Right atrium auricular region (tissue), 2 donors: ENCODE measurements around the gene ADGRG6. TPM values are rescaled to one million over a fixed set of nuclear protein-coding genes. Genes with fewer than 3 reads are reported as not detected.

ENCODE experiments used
- DNase-seq: peaks from one replicate; pipeline ENCODE4 v3.0.0-alpha.2; 2019; ENCODE audit warnings: low spot score
- H3K27ac ChIP-seq, 2 donors: fragments of 200-600 bp; sonication (generic); 1 replicate in 1 of 2; 2 replicates in 1 of 2; pipeline ENCODE4 v1.5.1; 2016 to 2019
- H3K27me3 ChIP-seq, 2 donors: fragments of 200-600 bp; sonication (generic); one replicate each; pipeline versions ENCODE4 v1.5.1 to v1.6.0; 2017 to 2019
- H3K36me3 ChIP-seq: fragments of 200-600 bp; sonication (generic); one replicate; pipeline ENCODE4 v1.5.1; 2016
- H3K4me1 ChIP-seq, 2 donors: fragments of 200-600 bp; sonication (generic); one replicate each; pipeline versions ENCODE4 v1.5.1 to v1.6.0; 2017 to 2019
- H3K4me3 ChIP-seq, 2 donors: fragments of 200-600 bp; sonication (generic); 1 replicate in 1 of 2; 2 replicates in 1 of 2; pipeline ENCODE4 v1.5.1; 2017 to 2019; ENCODE audit warnings: mild to moderate bottlenecking in 1 of 2, moderate library complexity in 1 of 2
- H3K9me3 ChIP-seq, 2 donors: fragments of 200-600 bp; sonication (generic); one replicate each; pipeline ENCODE4 v1.5.1; 2019
- total RNA-seq, 2 donors: library from RNA; depleted of rRNA; stranded (reverse); fragments of >200 nt; gene quantifications; one replicate each; pipeline ENCODE4 v1.1.0, GENCODE V29; 2016
- TF ChIP-seq, protein P1 (sequence below), 2 donors: fragments of 200-600 bp; sonication (generic); IDR thresholded peaks; one replicate each; pipeline ENCODE4 v1.5.1; 2019; ENCODE audit warnings: antibody characterized with exemption in 2 of 2

The ADGRG6 gene
- total RNA-seq, 2 donors from 2014 or later: 9.2 to 20.6 TPM

DNA sequence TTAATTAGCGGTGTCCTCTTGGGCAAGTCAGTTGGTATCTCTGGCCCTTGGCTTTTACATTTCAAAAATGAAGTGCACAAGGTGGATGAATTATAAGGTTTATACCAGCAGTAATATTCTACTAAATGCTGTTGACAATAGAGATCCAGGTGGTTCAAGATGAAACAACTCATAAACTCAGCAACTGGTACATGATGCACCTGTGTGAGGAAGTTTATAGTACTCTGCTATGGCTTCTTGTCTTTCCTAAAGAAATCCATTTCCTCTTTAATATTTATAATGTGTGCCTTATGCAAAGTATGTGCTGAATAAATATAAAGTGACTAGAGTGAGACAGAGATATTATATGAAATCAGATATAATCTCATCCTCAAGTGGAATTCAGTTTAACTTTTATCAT, 48.5 kb downstream of the ADGRG6 start:
- Histone ChIP-seq H3K9me3 (peaks cover 0 to 5% of the 10 kb centered on the region in 2 donors), H3K4me1 (no peaks in the 10 kb centered on the region), H3K36me3 (no peaks in the 10 kb centered on the region), H3K4me3 (no peak overlapping the region), H3K27ac (no peak overlapping the region), H3K27me3 (no peaks in the 10 kb centered on the region)
- DNase-seq: no peak
- TF ChIP-seq, protein P1, sequence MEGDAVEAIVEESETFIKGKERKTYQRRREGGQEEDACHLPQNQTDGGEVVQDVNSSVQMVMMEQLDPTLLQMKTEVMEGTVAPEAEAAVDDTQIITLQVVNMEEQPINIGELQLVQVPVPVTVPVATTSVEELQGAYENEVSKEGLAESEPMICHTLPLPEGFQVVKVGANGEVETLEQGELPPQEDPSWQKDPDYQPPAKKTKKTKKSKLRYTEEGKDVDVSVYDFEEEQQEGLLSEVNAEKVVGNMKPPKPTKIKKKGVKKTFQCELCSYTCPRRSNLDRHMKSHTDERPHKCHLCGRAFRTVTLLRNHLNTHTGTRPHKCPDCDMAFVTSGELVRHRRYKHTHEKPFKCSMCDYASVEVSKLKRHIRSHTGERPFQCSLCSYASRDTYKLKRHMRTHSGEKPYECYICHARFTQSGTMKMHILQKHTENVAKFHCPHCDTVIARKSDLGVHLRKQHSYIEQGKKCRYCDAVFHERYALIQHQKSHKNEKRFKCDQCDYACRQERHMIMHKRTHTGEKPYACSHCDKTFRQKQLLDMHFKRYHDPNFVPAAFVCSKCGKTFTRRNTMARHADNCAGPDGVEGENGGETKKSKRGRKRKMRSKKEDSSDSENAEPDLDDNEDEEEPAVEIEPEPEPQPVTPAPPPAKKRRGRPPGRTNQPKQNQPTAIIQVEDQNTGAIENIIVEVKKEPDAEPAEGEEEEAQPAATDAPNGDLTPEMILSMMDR (IDR thresholded peaks at IDR 0.05): no peak

DNA sequence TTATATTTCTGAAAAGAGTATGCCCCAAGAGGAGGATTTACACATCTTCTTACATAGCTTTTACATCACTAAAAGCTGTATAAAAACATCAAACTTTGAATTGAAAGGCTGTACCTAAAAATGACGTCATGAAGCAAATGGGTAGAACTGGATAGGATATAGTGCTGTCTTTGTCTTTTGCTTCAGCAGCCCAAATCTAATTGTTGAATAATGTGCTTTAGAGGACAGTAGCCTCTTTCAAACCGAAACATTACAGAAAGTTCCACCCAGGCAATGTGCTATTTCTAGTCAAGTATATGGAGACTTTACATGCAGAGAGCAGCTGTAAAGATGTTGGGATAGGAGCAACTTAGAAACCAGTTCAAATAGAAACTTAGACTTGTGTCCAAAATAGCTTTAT, 51.9 kb downstream of the ADGRG6 start:
- no peaks in the 10 kb centered on the region for H3K36me3 ChIP-seq
- H3K9me3 ChIP-seq: peaks cover 0 to 5% of the 10 kb centered on the region in 2 donors
- DNase-seq: no peak
- H3K27me3 ChIP-seq: no peaks in the 10 kb centered on the region
- no peaks in the 10 kb centered on the region for H3K4me1 ChIP-seq
- no peak overlapping the region for H3K4me3 ChIP-seq
- H3K27ac ChIP-seq: no peak overlapping the region
- TF ChIP-seq, protein P1 (IDR thresholded peaks at IDR 0.05): no peak

DNA sequence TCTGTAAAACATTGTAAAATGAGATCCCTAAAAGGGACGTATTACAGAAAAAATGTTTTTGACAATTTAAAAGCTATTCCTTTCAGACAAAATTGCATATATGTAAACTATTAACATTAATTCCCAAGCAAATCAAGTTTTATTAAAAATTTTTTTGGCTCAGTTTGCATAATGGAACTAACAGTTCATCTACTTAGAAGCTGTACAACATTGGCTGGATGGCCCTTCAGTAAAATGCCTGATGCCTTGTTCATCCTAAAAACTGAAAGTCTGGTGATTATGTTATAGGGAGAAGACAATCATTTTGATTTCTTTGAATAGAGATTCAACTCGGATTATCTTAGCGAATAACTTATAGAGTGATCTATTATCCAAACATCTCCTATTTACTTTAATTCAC, 52.8 kb downstream of the ADGRG6 start:
- Histone ChIP-seq H3K9me3 (peaks cover 0 to 5% of the 10 kb centered on the region in 2 donors), H3K4me1 (no peaks in the 10 kb centered on the region), H3K27ac (no peak overlapping the region), H3K4me3 (no peak overlapping the region), H3K36me3 (no peaks in the 10 kb centered on the region), H3K27me3 (no peaks in the 10 kb centered on the region)
- TF ChIP-seq, protein P1 (IDR thresholded peaks at IDR 0.05): no peak
- no peak for DNase-seq

DNA sequence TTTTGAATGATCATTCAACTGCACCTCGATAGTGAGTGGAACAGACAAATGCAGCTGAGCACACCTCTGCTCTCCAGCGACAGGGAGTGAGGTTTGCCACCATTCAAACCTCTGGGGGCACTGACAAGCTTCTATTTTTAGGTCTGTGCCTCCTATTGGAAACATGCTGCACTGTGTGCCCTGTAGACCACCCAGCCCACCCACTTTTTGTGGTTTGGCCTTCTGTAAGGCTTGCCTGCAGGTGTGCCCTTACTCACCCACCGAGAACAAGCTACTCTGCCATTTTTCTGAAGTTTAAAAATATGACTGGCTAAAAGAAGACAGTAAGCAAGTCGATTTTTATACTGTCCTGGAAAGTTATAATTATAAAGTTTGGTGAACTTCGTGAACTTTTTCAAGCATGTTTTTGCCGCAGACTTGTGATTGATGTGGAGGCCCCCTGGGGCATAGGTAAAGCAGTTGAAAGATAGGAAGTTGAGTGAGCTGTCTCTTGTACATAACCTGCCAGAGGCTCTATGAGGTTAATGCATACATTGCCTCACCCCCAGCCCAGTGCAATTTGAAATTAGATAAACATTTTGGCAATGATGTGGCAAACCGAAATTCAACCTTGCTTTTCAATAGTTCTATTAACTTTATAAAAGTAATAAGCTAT, 53.8 kb downstream of the ADGRG6 start:
- Histone ChIP-seq H3K27me3 (no peaks in the 10 kb centered on the region), H3K4me3 (no peak overlapping the region), H3K9me3 (peaks cover 0 to 5% of the 10 kb centered on the region in 2 donors), H3K36me3 (no peaks in the 10 kb centered on the region), H3K27ac (no peak overlapping the region), H3K4me1 (no peaks in the 10 kb centered on the region)
- TF ChIP-seq, protein P1 (IDR thresholded peaks at IDR 0.05): no peak
- DNase-seq: no peak

DNA sequence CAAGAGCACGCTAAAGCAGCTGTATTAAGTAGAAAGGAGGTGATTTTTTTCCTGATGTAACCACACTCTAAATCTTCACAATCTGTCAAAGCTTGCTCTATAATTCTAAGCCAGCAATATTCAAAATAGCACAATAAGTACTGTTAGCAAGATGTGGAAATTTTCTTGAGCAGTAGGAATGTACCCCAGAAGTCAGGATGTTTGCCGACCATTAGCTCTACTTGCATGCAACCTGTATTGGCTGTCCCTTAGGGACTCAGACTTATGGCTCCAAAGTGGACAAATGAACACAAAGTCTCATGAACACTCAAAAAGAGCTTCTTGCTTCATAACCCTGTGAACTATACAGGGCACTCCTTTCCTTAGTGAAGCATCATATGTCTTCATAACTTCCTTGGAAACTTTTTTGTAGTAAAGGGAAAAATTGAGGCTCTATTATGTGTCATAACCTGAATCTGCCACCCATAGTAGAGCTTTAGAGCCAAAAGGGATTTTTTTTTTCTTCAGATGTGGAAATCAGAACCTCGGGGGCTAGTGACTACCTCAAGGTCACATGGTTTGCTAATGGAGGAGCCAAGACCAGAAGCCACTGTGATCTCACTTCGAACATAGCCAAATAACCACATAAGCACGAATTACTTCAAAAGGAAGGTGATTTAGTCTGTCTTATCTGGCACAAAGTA, 54.5 kb downstream of the ADGRG6 start:
- DNase-seq: no peak
- no peaks in the 10 kb centered on the region for H3K27me3 ChIP-seq
- H3K4me3 ChIP-seq: no peak overlapping the region
- no peaks in the 10 kb centered on the region for H3K9me3 ChIP-seq
- H3K27ac ChIP-seq: no peak overlapping the region
- no peaks in the 10 kb centered on the region for H3K36me3 ChIP-seq
- no peaks in the 10 kb centered on the region for H3K4me1 ChIP-seq
- TF ChIP-seq, protein P1 (IDR thresholded peaks at IDR 0.05): no peak
